Measurements from ENCODE around the gene PEAK3. TPM values are rescaled to one million over a fixed set of nuclear protein-coding genes. Genes with fewer than 3 reads are reported as not detected.

The PEAK3 gene
- total and polyA plus RNA-seq, 2 donors (not counting 1 experiment from before 2014, with no cell fraction given) = 0.18 to 0.71 TPM

GRCh38 chr19:2260341-2260805 lies 21.6 kb downstream of the PEAK3 start:
- H3K9ac ChIP-seq (ENCODE audit: low read length) = peak overlapping the region; percentile 23
- peaks cover 0 to 18% (median 0%) of the 10 kb centered on the region in 3 donors for H3K9me3 ChIP-seq (ENCODE audit: control extremely low read depth in 1 of 3, control insufficient read depth in 2 of 3, insufficient read depth in 1 of 3, low read length in 2 of 3)
- TF ChIP-seq CTCF (IDR thresholded peaks at IDR 0.05) (no peak), EZH2 (IDR thresholded peaks at IDR 0.05; ENCODE audit: borderline replicate concordance, insufficient read depth, low read depth, low read length, poor library complexity, severe bottlenecking) (no peak)
- Mint-ChIP-seq H3K9me3 (ENCODE audit: insufficient read depth) (no peaks in the 10 kb centered on the region), H3K27me3 (no peaks in the 10 kb centered on the region), H3K4me1 (peaks cover 52% of the 10 kb centered on the region), H3K4me3 (peak overlapping the region; percentile 82), H3K27ac (peak overlapping the region; percentile 97)
- ChIA-PET CTCF (interaction anchor here (0.6 to 5.3 kb wide), 7 partner anchors 8 to 282 kb away, joined by 3 to 66 read pairs (median 5); no protein-coding TSS in a partner anchor), POLR2A (interaction anchor here (0.5 to 1.6 kb wide), 13 partner anchors 8 to 443 kb away, joined by 3 to 13 read pairs (median 3); partner anchors contain the start of gene PLEKHJ1)
- no peaks in the 10 kb centered on the region for H3K36me3 ChIP-seq (replicated peaks in 1 of 2; ENCODE audit: control extremely low read depth in 1 of 2, control insufficient read depth in 1 of 2, extremely low read depth in 1 of 2, insufficient read depth in 2 of 2, low read length in 1 of 2)
- DNase-seq (peak; percentile 60), ATAC-seq (ENCODE audit: low read depth) (peak; percentile 4)
- no peak overlapping the region for H3K4me3 ChIP-seq (ENCODE audit: control extremely low read depth in 1 of 5, extremely low read depth in 1 of 5, insufficient read depth in 1 of 5, low read depth in 2 of 5, low read length in 4 of 5)
- WGBS (ENCODE audit: insufficient coverage) = 77% methylated on average over 7 of the region's 11 CpGs
- no peaks in the 10 kb centered on the region for H4K20me1 ChIP-seq (ENCODE audit: control insufficient read depth, insufficient read depth, low read length, poor library complexity, severe bottlenecking)
- peak overlapping the region; percentile 67 to 78 for H3K27ac ChIP-seq (ENCODE audit: low read length in 2 of 2)
- H3K27me3 ChIP-seq (replicated peaks in 1 of 4; ENCODE audit: control extremely low read depth in 1 of 4, control insufficient read depth in 3 of 4, insufficient read depth in 4 of 4, low read length in 3 of 4) = no peaks in the 10 kb centered on the region
- intact Hi-C loops (cut with micrococcal nuclease) = loop anchor here (10.0 kb wide), 1 partner anchor 364 kb away; no protein-coding TSS in a partner anchor
- peak overlapping the region; percentile 48 for H3K4me2 ChIP-seq (replicated peaks; ENCODE audit: low read depth, low read length, poor library complexity, severe bottlenecking)
- H2AFZ ChIP-seq (ENCODE audit: insufficient read depth, low read depth, low read length, poor library complexity, severe bottlenecking) = no peak overlapping the region
- H3K79me2 ChIP-seq (ENCODE audit: control insufficient read depth, insufficient read depth, low read length) = peaks cover 37% of the 10 kb centered on the region
- H3K4me1 ChIP-seq (ENCODE audit: control insufficient read depth in 2 of 2, insufficient read depth in 2 of 2, low read length in 2 of 2) = peaks cover 53 to 88% of the 10 kb centered on the region in 2 donors

GRCh38 chr19:2259336-2259735 lies 22.6 kb downstream of the PEAK3 start:
- CTCF ChIA-PET = interaction anchor here (1.4 to 5.3 kb wide), 3 partner anchors 14 to 21 kb away, joined by 4 to 66 read pairs (median 5); no protein-coding TSS in a partner anchor
- POLR2A ChIA-PET = interaction anchor here (0.6 to 8.8 kb wide), 7 partner anchors 12 to 1000 kb away, joined by 3 to 134 read pairs (median 6); no protein-coding TSS in a partner anchor
- Histone ChIP-seq H3K36me3 (replicated peaks in 1 of 2; ENCODE audit: control extremely low read depth in 1 of 2, control insufficient read depth in 1 of 2, extremely low read depth in 1 of 2, insufficient read depth in 2 of 2, low read length in 1 of 2) (no peaks in the 10 kb centered on the region), H4K20me1 (ENCODE audit: control insufficient read depth, insufficient read depth, low read length, poor library complexity, severe bottlenecking) (no peaks in the 10 kb centered on the region), H3K4me2 (replicated peaks; ENCODE audit: low read depth, low read length, poor library complexity, severe bottlenecking) (peak overlapping the region; percentile 23), H3K4me1 (ENCODE audit: control insufficient read depth in 2 of 2, insufficient read depth in 2 of 2, low read length in 2 of 2) (peaks cover 46 to 81% of the 10 kb centered on the region in 2 donors), H3K9me3 (ENCODE audit: control extremely low read depth in 1 of 3, control insufficient read depth in 2 of 3, insufficient read depth in 1 of 3, low read length in 2 of 3) (peaks cover 0 to 18% (median 0%) of the 10 kb centered on the region in 3 donors), H3K79me2 (ENCODE audit: control insufficient read depth, insufficient read depth, low read length) (peaks cover 36% of the 10 kb centered on the region), H3K4me3 (ENCODE audit: control extremely low read depth in 1 of 5, extremely low read depth in 1 of 5, insufficient read depth in 1 of 5, low read depth in 2 of 5, low read length in 4 of 5) (no peak overlapping the region), H3K9ac (ENCODE audit: low read length) (no peak overlapping the region), H3K27me3 (replicated peaks in 1 of 4; ENCODE audit: control extremely low read depth in 1 of 4, control insufficient read depth in 3 of 4, insufficient read depth in 4 of 4, low read length in 3 of 4) (no peaks in the 10 kb centered on the region), H2AFZ (ENCODE audit: insufficient read depth, low read depth, low read length, poor library complexity, severe bottlenecking) (no peak overlapping the region), H3K27ac (ENCODE audit: low read length in 2 of 2) (peak overlapping the region; percentile 61 to 86)
- Mint-ChIP-seq H3K27ac (peak overlapping the region; percentile 97), H3K4me1 (peaks cover 49% of the 10 kb centered on the region), H3K27me3 (no peaks in the 10 kb centered on the region), H3K4me3 (peak overlapping the region; percentile 73), H3K9me3 (ENCODE audit: insufficient read depth) (no peaks in the 10 kb centered on the region)
- intact Hi-C loops (cut with micrococcal nuclease) = no loop called here
- ATAC-seq (ENCODE audit: low read depth) (no peak), DNase-seq (no peak)
- WGBS (ENCODE audit: insufficient coverage) = 89% methylated on average over 2 of the region's 5 CpGs
- TF ChIP-seq CTCF (IDR thresholded peaks at IDR 0.05) (no peak), EZH2 (IDR thresholded peaks at IDR 0.05; ENCODE audit: borderline replicate concordance, insufficient read depth, low read depth, low read length, poor library complexity, severe bottlenecking) (no peak)

Data from B cell (primary cell).